Measurements from ENCODE around the gene SPATA22.
"Not testable (repeated sequence)": the region's sequence is repeated elsewhere in the genome, so short reads cannot be mapped to it uniquely, and the experiment has no call there.

The SPATA22 gene

GRCh38 chr17:3472137-3472536, 518 bp upstream of the SPATA22 start:
- DNase-seq = no peak

DNA sequence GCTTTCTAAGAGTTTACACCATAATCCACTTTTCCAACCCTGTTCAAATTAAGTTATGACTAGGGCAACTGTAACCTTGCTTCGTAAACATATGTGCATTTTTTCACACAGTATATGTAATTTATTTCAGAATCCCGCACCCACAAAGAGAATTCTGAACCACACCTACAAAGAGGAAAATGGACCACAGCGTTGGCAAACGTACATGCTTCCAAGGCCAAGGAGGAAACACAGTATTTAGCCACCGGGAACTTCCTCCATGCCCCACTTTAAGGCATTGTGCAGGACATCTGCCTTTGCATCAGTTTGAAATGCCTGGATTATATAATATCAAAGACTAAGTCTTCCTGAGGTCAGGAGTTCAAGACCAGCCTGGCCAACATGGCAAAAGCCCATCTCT, 2.1 kb downstream of the SPATA22 start:
- no peak for DNase-seq

DNA sequence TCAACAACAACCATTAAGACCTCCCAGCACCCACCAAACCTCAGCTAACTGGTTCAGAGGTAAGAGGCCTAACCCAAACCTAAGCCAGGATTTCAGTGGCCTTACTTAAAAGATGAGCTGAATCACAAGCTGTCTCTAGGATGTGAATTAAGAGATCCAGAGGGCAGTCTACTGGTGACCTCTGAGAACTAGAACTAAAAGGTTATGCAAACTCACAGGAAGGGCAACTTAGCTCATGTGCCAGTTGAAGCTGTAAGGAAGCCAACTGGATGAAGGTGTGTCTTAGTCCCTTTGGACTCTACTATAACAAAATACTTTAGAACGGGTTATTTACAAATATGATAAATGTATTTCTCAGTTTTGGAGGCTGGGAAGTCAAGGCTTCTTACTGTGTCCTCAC, 5.3 kb downstream of the SPATA22 start:
- DNase-seq = not testable (repeated sequence)

GRCh38 chr17:3448059-3448665, 23.5 kb downstream of the SPATA22 start:
- DNase-seq = no peak

DNA sequence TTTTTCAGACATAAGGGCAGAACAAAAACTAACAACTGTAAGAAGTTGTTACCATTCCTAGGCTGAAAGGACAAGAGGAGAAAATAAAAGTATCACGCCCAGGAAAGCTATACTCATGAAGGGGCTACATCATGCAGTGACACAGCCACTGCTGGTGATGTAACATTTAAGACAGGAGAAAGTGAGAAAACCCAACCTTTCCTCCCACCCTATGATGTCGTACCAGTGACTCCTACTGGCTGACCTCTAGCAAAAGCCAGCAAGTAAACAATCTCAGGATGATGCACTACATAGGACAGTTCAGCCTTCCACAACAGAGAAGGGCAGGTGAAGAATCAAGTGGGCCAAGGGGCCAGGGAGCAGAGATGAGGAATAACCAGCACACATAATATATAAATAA, 24.0 kb downstream of the SPATA22 start:
- DNase-seq = no peak

GRCh38 chr17:3440451-3440850, 31.2 kb downstream of the SPATA22 start:
- no peak for DNase-seq

DNA sequence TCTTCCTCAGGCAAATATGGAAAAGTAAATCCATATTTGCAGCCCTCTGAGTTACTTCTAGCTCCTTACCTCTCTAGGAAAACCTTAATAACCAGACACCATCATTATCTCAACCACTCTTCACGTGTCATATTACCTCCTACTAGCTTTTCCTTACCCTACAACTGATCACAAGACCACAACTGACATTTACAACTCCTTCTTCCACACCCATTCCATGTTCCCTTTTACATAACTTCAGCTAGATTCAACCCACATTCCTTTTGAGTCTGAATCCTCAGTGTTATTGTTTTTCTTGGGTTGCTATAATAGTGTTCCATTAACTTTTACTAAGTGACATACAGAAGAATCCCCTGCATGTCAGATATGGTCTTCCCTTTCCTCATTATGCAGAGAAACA, 33.3 kb downstream of the SPATA22 start:
- DNase-seq = no peak

DNA sequence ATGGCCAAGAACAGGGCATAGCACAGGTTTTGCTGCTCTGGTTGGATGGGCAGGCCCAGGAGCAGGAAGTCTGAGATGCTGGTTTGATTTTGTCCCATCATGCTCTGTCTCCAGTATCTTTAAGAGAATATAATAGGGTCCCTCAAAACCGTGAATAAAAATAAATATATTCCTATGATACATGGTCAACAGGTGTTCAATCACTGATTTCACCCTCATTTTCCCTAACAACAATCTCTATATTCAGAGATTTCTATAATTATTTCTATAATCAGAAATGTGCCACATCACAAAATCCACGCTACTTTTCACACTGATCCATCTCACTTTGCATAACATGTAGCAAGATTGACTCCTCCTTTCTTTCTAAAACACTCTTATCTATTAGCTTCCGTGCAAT, 37.9 kb downstream of the SPATA22 start, which contains the start of gene OR1E2:
Gene OR1E2, minus strand, starts transcription at position 101 of the 400 bp plus-strand sequence. Its CDS starts 0 bp downstream, at position 101.
- DNase-seq = no peak

- DNase-seq = not testable (repeated sequence)
Measured at GRCh38 chr17:3433215-3433614, 38.4 kb downstream of the SPATA22 start.

DNA sequence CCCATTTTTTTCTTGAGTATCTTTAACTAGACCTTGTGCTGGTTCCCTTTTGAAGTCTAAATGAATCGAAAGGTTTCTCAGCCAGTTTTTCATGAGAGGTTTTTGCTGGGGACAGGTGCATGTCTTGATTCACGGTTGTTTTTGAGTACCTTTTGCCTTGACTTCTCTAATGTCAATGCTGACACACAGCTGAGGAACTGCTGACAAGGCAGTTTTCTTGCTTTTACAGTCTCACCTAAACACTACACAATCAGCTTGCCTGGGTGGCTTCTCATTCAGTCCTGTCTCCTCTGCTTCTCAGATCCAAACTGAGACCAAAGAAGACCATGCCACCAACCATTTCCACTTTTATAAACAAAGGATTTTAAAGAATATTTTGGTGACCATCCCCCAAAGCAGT, 53.4 kb downstream of the SPATA22 start:
- no peak for DNase-seq

- DNase-seq = no peak
Measured at GRCh38 chr17:3415610-3416009, 56.0 kb downstream of the SPATA22 start.

- not testable (repeated sequence) for DNase-seq
Measured at GRCh38 chr17:3412216-3412615, 59.4 kb downstream of the SPATA22 start.

DNA sequence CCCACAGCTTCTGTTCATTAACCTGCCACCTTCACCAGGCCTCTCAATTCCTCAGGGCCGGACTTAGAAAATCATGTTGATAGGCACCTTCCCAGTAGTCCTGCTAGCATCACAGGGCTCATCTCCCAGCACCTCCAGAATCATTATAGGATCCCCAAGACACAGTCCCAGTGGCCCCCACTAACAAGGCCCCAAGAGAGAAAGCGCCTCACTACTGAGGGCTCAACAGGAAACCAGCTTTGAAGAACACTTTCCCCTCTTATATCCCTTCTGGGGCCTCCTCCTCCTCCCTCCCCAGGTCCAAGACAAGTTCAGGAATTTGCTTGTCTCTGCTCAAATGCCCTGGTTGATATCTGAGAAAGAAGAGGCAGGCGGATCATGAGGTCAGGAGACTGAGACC, 60.5 kb downstream of the SPATA22 start, which contains the start of gene OR3A3:
Gene OR3A3, plus strand, starts transcription at position 301 of the 400 bp plus-strand sequence.
- DNase-seq = no peak

GRCh38 chr17:3403856-3404255, 67.8 kb downstream of the SPATA22 start:
- DNase-seq = not testable (repeated sequence)

GRCh38 chr17:3401786-3402185, 69.8 kb downstream of the SPATA22 start:
- DNase-seq = no peak

DNA sequence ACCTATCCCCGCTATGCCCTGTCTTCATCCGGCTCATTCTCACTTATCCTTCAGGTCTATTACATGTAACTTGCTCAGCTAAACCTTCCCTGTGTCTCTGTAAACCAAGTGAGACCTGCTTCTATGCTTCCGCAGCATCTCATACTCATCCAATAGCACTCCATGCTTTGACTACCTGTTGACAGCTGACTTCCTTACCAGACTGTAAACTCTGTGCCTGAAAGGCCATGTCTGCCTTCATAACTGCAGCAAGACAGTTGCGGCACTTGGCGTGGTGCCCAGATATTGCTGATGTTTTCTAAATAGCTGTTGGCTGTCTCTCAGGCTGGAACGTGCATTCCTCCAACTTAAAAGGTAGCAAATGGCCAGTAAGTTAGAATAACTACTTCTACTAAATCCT, 71.6 kb downstream of the SPATA22 start:
- no peak for DNase-seq

- no peak for DNase-seq
Measured at GRCh38 chr17:3398310-3398709, 73.3 kb downstream of the SPATA22 start, which contains the start of gene OR1E1. TSS of gene OR1E1 (minus strand) at chr17:3398410. CDS start at chr17:3398410, 0 bp downstream.

DNA sequence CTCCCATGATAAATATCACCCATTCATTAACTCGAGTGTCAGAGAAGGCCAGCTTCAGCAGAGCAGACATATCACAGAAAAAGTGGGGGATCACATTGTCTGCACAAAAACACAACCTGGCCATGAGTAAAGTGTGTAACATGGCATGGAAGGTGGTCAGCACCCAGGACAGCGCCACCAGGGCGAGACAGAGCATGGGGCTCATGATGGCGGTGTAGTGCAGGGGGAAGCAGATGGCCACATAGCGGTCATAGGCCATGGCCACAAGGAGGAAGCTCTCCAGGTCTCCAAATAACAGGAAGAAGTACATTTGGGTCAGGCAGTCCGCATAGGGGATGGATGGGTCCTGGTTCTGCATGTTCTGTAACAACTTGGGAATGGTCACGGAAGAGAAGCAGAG, 73.8 kb downstream of the SPATA22 start:
- not testable (repeated sequence) for DNase-seq
